Measurements from ENCODE around the gene PLCB4. TPM values are rescaled to one million over a fixed set of nuclear protein-coding genes. Genes with fewer than 3 reads are reported as not detected.

The PLCB4 gene
- total and polyA plus RNA-seq, 7 donors: 9.7 to 21.0 (median 12.4) TPM

DNA sequence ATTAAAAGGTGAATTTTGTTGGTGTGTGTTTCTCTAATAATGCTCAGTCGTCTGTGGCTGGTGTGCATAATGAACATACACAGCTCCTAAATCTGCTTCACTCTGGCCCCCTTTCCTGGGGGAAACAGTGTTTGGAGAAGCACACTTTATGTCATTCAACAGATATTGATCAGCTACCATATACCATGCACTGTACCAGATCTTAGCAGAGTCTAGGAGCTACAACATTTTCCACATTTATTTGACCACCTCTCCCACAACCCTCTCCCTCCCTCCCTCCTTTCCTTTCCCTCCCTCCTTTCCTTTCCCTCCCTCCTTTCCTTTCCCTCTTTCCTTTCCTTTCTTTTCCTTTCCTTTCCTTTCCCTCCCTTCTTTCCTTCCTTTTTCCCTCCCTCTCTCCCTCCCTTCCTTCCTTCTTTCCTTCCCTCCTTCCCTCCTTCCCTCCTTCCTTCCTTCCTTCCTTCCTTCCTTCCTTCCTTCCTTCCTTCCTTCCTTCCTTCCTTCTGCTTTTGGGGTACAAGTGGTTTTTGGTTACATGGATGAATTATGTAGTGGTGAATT, 85.7 kb downstream of the PLCB4 start:
- H3K27me3 ChIP-seq: no peaks in the 10 kb centered on the region
- intact Hi-C loops (cut with DNase I): no loop called here
- WGBS, 2 donors: 90 to 96% methylated on average over 1 of the region's 1 CpG
- TF ChIP-seq EP300 (IDR thresholded peaks at IDR 0.05): no peak
- TF ChIP-seq POLR2AphosphoS5 (IDR thresholded peaks at IDR 0.05): no peak
- TF ChIP-seq CTCF (IDR thresholded peaks at IDR 0.05): no peak
- TF ChIP-seq POLR2A (IDR thresholded peaks at IDR 0.05): no peak
- no peak overlapping the region for H3K27ac ChIP-seq
- no peaks in the 10 kb centered on the region for H3K36me3 ChIP-seq
- no peaks in the 10 kb centered on the region for H3K4me1 ChIP-seq
- no peak overlapping the region for H3K4me3 ChIP-seq
- no peak for DNase-seq
- H3K9me3 ChIP-seq: peaks cover 0 to 4% (median 1%) of the 10 kb centered on the region in 4 donors

DNA sequence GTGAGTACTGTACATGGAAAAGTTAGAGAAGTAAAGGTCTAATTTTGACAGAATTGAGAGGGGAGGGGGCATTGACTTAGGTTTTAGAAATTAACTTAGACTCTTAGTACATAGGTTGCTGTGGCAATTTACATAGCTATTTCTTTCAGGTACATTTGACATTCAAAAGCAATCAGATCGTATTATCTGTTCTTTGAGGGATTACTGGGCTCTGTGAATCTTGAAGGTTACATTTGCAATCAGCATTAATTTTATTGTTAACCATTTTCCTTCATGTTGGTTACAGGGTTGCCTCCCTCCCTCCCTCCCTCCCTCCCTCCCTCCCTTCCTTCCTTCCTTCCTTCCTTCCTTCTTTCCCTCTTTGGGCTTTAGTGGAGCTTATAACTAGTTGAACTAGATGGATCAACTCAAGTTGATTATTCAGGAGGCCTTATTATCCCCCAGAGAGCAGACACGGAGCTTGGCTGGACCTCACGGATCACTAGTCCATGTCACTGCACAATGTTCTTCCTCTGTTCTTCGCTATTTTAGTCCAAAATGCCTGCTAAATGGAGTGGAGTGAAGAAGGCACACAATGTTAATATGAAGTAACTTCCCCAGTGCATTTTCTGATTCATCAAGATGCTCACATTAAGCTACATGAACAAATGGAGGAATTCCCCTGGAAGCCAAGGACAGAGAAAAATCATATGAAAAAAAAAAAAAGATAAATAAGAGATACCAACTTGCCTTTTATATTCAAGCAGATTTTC, 87.8 kb downstream of the PLCB4 start:
- DNase-seq: no peak
- Histone ChIP-seq H3K4me3 (no peak overlapping the region), H3K9me3 (peaks cover 0 to 4% (median under 1%) of the 10 kb centered on the region in 4 donors), H3K4me1 (peaks cover 0 to 15% (median 14%) of the 10 kb centered on the region in 4 donors), H3K36me3 (no peaks in the 10 kb centered on the region), H3K27ac (no peak overlapping the region), H3K27me3 (no peaks in the 10 kb centered on the region)
- intact Hi-C loops (cut with DNase I): no loop called here
- TF ChIP-seq EP300 (IDR thresholded peaks at IDR 0.05) (no peak), CTCF (IDR thresholded peaks at IDR 0.05) (no peak), POLR2AphosphoS5 (IDR thresholded peaks at IDR 0.05) (no peak), POLR2A (IDR thresholded peaks at IDR 0.05) (no peak)
- WGBS, 2 donors: 75 to 92% methylated on average over 4 of the region's 4 CpGs

GRCh38 chr20:9160331-9160730, 91.4 kb downstream of the PLCB4 start:
- H3K27ac ChIP-seq: peak overlapping the region in 3 of 4 donors; percentile 24 to 50 (median 25)
- no peaks in the 10 kb centered on the region for H3K36me3 ChIP-seq
- H3K27me3 ChIP-seq: no peaks in the 10 kb centered on the region
- no peak for DNase-seq
- intact Hi-C loops (cut with DNase I): no loop called here
- no peaks in the 10 kb centered on the region for H3K9me3 ChIP-seq
- WGBS, 2 donors: 23 to 43% methylated on average over 6 of the region's 6 CpGs
- no peak overlapping the region for H3K4me3 ChIP-seq
- no peak for TF ChIP-seq EP300 (IDR thresholded peaks at IDR 0.05)
- TF ChIP-seq POLR2AphosphoS5 (IDR thresholded peaks at IDR 0.05): no peak
- TF ChIP-seq CTCF (IDR thresholded peaks at IDR 0.05): no peak
- TF ChIP-seq POLR2A (IDR thresholded peaks at IDR 0.05): no peak
- peaks cover 0 to 21% (median 15%) of the 10 kb centered on the region in 4 donors for H3K4me1 ChIP-seq

DNA sequence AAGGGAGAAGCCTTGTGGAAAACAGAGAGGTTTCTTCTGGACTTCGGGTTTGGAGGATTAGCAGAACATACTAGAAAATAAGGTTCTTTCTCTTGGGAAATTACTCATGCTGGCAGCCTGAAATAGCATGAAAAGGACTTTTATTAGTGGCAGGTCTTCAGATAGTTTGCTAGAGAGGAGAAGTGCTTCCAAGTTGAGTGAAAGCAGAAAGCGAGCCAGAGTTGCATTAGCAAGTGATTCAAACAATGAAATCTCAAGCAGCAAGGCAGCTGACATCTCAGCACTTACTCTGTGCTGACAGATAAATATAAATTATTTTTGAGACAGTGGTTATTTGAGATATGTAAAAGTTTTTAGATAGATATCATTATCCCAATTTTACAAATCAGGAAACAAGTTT, 91.9 kb downstream of the PLCB4 start:
- no peaks in the 10 kb centered on the region for H3K27me3 ChIP-seq

GRCh38 chr20:9161311-9161710, 92.4 kb downstream of the PLCB4 start:
- intact Hi-C loops (cut with DNase I): no loop called here

More for the DNA sequence above, 91.9 kb downstream of the PLCB4 start:
- DNase-seq: no peak
- H3K36me3 ChIP-seq: no peaks in the 10 kb centered on the region
- no peaks in the 10 kb centered on the region for H3K9me3 ChIP-seq
- intact Hi-C loops (cut with DNase I): no loop called here
- no peak for TF ChIP-seq POLR2AphosphoS5 (IDR thresholded peaks at IDR 0.05)
- WGBS, 2 donors: 29 to 58% methylated on average over 2 of the region's 2 CpGs
- peaks cover 0 to 21% (median 15%) of the 10 kb centered on the region in 4 donors for H3K4me1 ChIP-seq
- peak overlapping the region in 3 of 4 donors; percentile 24 to 50 (median 25) for H3K27ac ChIP-seq
- no peak overlapping the region for H3K4me3 ChIP-seq

More at GRCh38 chr20:9161311-9161710, 92.4 kb downstream of the PLCB4 start:
- TF ChIP-seq EP300 (IDR thresholded peaks at IDR 0.05) (no peak), POLR2AphosphoS5 (IDR thresholded peaks at IDR 0.05) (no peak), POLR2A (IDR thresholded peaks at IDR 0.05) (no peak), CTCF (IDR thresholded peaks at IDR 0.05) (no peak)
- DNase-seq: no peak
- WGBS, 2 donors: 14 to 33% methylated on average over 4 of the region's 4 CpGs
- H3K36me3 ChIP-seq: no peaks in the 10 kb centered on the region
- H3K9me3 ChIP-seq: no peaks in the 10 kb centered on the region
- H3K4me1 ChIP-seq: peaks cover 0 to 21% (median 15%) of the 10 kb centered on the region in 4 donors
- peak overlapping the region in 3 of 4 donors; percentile 1 to 50 (median 24) for H3K27ac ChIP-seq
- H3K27me3 ChIP-seq: no peaks in the 10 kb centered on the region
- no peak overlapping the region for H3K4me3 ChIP-seq
